Measurements from ENCODE around the gene UTS2B.

The UTS2B gene

GRCh38 chr3:191328383-191328961, 1.9 kb downstream of the UTS2B start:
- no peaks in the 10 kb centered on the region for H3K4me1 ChIP-seq (ENCODE audit: insufficient read depth, low read length, poor library complexity, severe bottlenecking)
- no peaks in the 10 kb centered on the region for H3K9me3 ChIP-seq (ENCODE audit: insufficient read depth, low read depth, low read length)
- no peak for TF ChIP-seq CTCF (conservative IDR thresholded peaks at IDR 0.05; ENCODE audit: low read length)
- no peak for TF ChIP-seq EZH2phosphoT487 (IDR thresholded peaks at IDR 0.05; ENCODE audit: borderline replicate concordance)
- no peak overlapping the region for H3K4me2 ChIP-seq (ENCODE audit: low read depth, low read length, poor library complexity, severe bottlenecking)
- H3F3A ChIP-seq (ENCODE audit: low read depth) = no peaks in the 10 kb centered on the region
- no peaks in the 10 kb centered on the region for H3K9me2 ChIP-seq (replicated peaks; ENCODE audit: low read depth, low read length)
- no peaks in the 10 kb centered on the region for H4K20me1 ChIP-seq (ENCODE audit: insufficient read depth, low read length, poor library complexity, severe bottlenecking)
- H2AFZ ChIP-seq (ENCODE audit: low read length) = no peak overlapping the region
- no peaks in the 10 kb centered on the region for H3K27me3 ChIP-seq (ENCODE audit: insufficient read depth, low read length, poor library complexity, severe bottlenecking)
- no peaks in the 10 kb centered on the region for H3K36me3 ChIP-seq (ENCODE audit: insufficient read depth, low read length)
- no peaks in the 10 kb centered on the region for H3K79me2 ChIP-seq (ENCODE audit: insufficient read depth, low read length)
- H3K4me3 ChIP-seq (ENCODE audit: low read length, poor library complexity, severe bottlenecking) = no peak overlapping the region
- no peak overlapping the region for H3K9ac ChIP-seq (ENCODE audit: low read depth, low read length, poor library complexity, severe bottlenecking)

GRCh38 chr3:191327526-191327925, 2.8 kb downstream of the UTS2B start:
- H3K27me3 ChIP-seq (ENCODE audit: insufficient read depth, low read length, poor library complexity, severe bottlenecking) = no peaks in the 10 kb centered on the region
- H3K4me3 ChIP-seq (ENCODE audit: low read length, poor library complexity, severe bottlenecking) = no peak overlapping the region
- H3K9ac ChIP-seq (ENCODE audit: low read depth, low read length, poor library complexity, severe bottlenecking) = no peak overlapping the region
- no peaks in the 10 kb centered on the region for H3F3A ChIP-seq (ENCODE audit: low read depth)
- H3K79me2 ChIP-seq (ENCODE audit: insufficient read depth, low read length) = no peaks in the 10 kb centered on the region
- H4K20me1 ChIP-seq (ENCODE audit: insufficient read depth, low read length, poor library complexity, severe bottlenecking) = no peaks in the 10 kb centered on the region
- TF ChIP-seq EZH2phosphoT487 (IDR thresholded peaks at IDR 0.05; ENCODE audit: borderline replicate concordance) (no peak), CTCF (conservative IDR thresholded peaks at IDR 0.05; ENCODE audit: low read length) (no peak)
- H3K9me2 ChIP-seq (replicated peaks; ENCODE audit: low read depth, low read length) = no peaks in the 10 kb centered on the region
- no peak overlapping the region for H3K4me2 ChIP-seq (ENCODE audit: low read depth, low read length, poor library complexity, severe bottlenecking)
- no peak overlapping the region for H2AFZ ChIP-seq (ENCODE audit: low read length)
- H3K4me1 ChIP-seq (ENCODE audit: insufficient read depth, low read length, poor library complexity, severe bottlenecking) = no peaks in the 10 kb centered on the region
- H3K36me3 ChIP-seq (ENCODE audit: insufficient read depth, low read length) = no peaks in the 10 kb centered on the region
- no peaks in the 10 kb centered on the region for H3K9me3 ChIP-seq (ENCODE audit: insufficient read depth, low read depth, low read length)

- Histone ChIP-seq H3K79me2 (ENCODE audit: insufficient read depth, low read length) (no peaks in the 10 kb centered on the region), H4K20me1 (ENCODE audit: insufficient read depth, low read length, poor library complexity, severe bottlenecking) (no peaks in the 10 kb centered on the region), H3K36me3 (ENCODE audit: insufficient read depth, low read length) (no peaks in the 10 kb centered on the region), H3K27me3 (ENCODE audit: insufficient read depth, low read length, poor library complexity, severe bottlenecking) (no peaks in the 10 kb centered on the region), H3K9me2 (replicated peaks; ENCODE audit: low read depth, low read length) (no peaks in the 10 kb centered on the region), H3K4me3 (ENCODE audit: low read length, poor library complexity, severe bottlenecking) (no peak overlapping the region), H2AFZ (ENCODE audit: low read length) (no peak overlapping the region), H3K4me1 (ENCODE audit: insufficient read depth, low read length, poor library complexity, severe bottlenecking) (no peaks in the 10 kb centered on the region), H3K4me2 (ENCODE audit: low read depth, low read length, poor library complexity, severe bottlenecking) (no peak overlapping the region), H3K9me3 (ENCODE audit: insufficient read depth, low read depth, low read length) (no peaks in the 10 kb centered on the region), H3K9ac (ENCODE audit: low read depth, low read length, poor library complexity, severe bottlenecking) (no peak overlapping the region), H3F3A (ENCODE audit: low read depth) (no peaks in the 10 kb centered on the region)
- TF ChIP-seq EZH2phosphoT487 (IDR thresholded peaks at IDR 0.05; ENCODE audit: borderline replicate concordance) (no peak), CTCF (conservative IDR thresholded peaks at IDR 0.05; ENCODE audit: low read length) (no peak)
Observed at GRCh38 chr3:191324936-191325335, 5.4 kb downstream of the UTS2B start.

All from Loucy (cell line).